ENCODE results near the gene RAC3. TPM values are rescaled to one million over a fixed set of nuclear protein-coding genes. Genes with fewer than 3 reads are reported as not detected.

Gene RAC3
- total and polyA plus RNA-seq, 9 of the 15 experiments (the other 6 are each of a cell fraction or from before 2014, with no cell fraction given), result 0.23 to 292 (median 118) TPM

GRCh38 chr17:82030470-82031302, 792 bp upstream of the RAC3 start (continued):
- TF ChIP-seq, protein P1, sequence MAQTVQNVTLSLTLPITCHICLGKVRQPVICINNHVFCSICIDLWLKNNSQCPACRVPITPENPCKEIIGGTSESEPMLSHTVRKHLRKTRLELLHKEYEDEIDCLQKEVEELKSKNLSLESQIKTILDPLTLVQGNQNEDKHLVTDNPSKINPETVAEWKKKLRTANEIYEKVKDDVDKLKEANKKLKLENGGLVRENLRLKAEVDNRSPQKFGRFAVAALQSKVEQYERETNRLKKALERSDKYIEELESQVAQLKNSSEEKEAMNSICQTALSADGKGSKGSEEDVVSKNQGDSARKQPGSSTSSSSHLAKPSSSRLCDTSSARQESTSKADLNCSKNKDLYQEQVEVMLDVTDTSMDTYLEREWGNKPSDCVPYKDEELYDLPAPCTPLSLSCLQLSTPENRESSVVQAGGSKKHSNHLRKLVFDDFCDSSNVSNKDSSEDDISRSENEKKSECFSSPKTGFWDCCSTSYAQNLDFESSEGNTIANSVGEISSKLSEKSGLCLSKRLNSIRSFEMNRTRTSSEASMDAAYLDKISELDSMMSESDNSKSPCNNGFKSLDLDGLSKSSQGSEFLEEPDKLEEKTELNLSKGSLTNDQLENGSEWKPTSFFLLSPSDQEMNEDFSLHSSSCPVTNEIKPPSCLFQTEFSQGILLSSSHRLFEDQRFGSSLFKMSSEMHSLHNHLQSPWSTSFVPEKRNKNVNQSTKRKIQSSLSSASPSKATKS (CRISPR knock-in tag; IDR thresholded peaks at IDR 0.05), result no peak
- TF ChIP-seq ZNF395 (CRISPR knock-in tag; IDR thresholded peaks at IDR 0.05), result no peak
- no peak for TF ChIP-seq FOXK1 (CRISPR knock-in tag; IDR thresholded peaks at IDR 0.05; ENCODE audit: borderline replicate concordance)
- TF ChIP-seq, protein P2, sequence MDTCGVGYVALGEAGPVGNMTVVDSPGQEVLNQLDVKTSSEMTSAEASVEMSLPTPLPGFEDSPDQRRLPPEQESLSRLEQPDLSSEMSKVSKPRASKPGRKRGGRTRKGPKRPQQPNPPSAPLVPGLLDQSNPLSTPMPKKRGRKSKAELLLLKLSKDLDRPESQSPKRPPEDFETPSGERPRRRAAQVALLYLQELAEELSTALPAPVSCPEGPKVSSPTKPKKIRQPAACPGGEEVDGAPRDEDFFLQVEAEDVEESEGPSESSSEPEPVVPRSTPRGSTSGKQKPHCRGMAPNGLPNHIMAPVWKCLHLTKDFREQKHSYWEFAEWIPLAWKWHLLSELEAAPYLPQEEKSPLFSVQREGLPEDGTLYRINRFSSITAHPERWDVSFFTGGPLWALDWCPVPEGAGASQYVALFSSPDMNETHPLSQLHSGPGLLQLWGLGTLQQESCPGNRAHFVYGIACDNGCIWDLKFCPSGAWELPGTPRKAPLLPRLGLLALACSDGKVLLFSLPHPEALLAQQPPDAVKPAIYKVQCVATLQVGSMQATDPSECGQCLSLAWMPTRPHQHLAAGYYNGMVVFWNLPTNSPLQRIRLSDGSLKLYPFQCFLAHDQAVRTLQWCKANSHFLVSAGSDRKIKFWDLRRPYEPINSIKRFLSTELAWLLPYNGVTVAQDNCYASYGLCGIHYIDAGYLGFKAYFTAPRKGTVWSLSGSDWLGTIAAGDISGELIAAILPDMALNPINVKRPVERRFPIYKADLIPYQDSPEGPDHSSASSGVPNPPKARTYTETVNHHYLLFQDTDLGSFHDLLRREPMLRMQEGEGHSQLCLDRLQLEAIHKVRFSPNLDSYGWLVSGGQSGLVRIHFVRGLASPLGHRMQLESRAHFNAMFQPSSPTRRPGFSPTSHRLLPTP (IDR thresholded peaks at IDR 0.05; ENCODE audit: borderline replicate concordance, extremely low read depth, insufficient read length), result no peak
- TF ChIP-seq KLF13 (tag; IDR thresholded peaks at IDR 0.05; ENCODE audit: borderline replicate concordance, low read depth), result no peak
- peak; percentile 45; the same call in 1 of the 2 replicates for TF ChIP-seq XRCC5 (IDR thresholded peaks at IDR 0.05; ENCODE audit: low read depth, low read length)
- no peak for TF ChIP-seq ZNF584 (CRISPR knock-in tag; IDR thresholded peaks at IDR 0.05; ENCODE audit: low read depth)
- no peak for TF ChIP-seq RNF2 (IDR thresholded peaks at IDR 0.05)
- peak; percentile 84 for TF ChIP-seq ARID4B (CRISPR knock-in tag; IDR thresholded peaks at IDR 0.05)
- no peak for TF ChIP-seq SAFB2 (IDR thresholded peaks at IDR 0.05; ENCODE audit: borderline replicate concordance, low read depth, low read length, severe bottlenecking)
- no peak for TF ChIP-seq ZNF134 (CRISPR knock-in tag; conservative IDR thresholded peaks at IDR 0.05)
- no peak for TF ChIP-seq ZNF707 (CRISPR knock-in tag; conservative IDR thresholded peaks at IDR 0.05)
- TF ChIP-seq ATF1 (CRISPR knock-in tag; IDR thresholded peaks at IDR 0.05), result no peak
- TF ChIP-seq ATF1 (tag; IDR thresholded peaks at IDR 0.05), result peak; percentile 67
- TF ChIP-seq BRD4 (IDR thresholded peaks at IDR 0.05), result no peak

All from K562 (cell line).